Femur (tissue), 1 donor: ENCODE measurements around the gene ACTL8.

Experiments
- DNase-seq: peaks from one replicate; pipeline ENCODE4 v3.0.0-alpha.2; 2017

Gene ACTL8

GRCh38 chr1:17773591-17774326 lies 18.6 kb downstream of the ACTL8 start:
- no peak for DNase-seq

DNA sequence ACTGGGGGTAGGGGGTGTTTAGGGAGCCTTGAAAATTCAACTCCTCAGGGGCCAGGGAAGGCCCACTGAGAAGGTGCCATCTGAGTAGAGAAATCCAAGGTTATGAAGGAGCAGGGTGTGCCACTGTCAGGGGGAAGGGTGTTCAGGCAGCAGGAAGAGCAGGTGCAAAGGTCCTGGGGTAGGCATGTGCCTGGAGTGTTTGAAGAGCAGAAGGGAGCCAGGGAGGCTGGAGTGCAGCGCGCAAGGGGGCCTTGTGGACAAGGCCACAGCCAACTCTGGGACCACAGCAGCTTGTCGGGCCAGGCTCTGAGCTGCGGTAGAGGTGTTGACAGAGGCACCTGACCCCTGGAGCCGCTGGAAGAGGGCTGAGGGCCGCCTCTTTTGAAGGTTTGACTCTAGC lies 19.3 kb downstream of the ACTL8 start:
- no peak for DNase-seq

DNA sequence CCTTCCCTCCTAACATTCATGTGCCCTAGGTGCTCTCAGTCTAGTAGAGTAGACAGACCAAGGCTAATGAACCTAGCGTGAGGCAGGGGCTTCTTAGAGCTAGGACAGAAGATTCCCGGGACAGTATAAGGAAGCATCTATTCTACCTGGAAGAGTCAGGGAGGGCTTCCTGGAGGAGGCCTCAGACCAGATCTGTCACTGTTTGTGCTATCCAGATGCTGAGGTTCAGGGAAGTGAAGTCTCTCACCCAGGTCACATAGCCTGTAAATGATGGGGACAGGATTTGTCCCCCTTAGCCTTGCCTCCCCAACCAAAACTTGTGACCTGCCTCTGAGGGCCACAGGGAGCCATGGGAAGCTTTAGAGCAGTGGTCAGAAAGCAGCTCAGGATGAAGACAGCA lies 20.7 kb downstream of the ACTL8 start:
- no peak for DNase-seq

DNA sequence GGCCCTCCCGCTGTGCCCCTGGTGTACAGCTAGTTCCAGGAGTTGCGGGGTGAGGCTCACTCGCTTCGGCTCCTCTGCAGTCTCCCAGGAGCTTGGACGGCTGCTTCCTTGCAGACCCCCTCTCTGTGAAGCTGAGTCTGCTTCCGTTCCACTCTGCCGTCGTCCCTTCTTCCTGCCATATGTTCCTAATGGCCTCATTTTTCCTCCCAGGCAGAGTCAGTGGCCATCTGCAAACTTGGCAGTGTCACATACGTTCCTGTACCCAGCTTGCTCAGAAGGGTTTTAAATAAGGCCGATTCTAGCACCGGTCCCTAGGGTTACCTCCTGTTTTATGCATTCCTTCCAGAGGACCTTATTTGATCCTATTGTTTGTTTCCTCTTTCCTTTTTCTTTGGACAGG lies 21.3 kb downstream of the ACTL8 start:
- DNase-seq = no peak

DNA sequence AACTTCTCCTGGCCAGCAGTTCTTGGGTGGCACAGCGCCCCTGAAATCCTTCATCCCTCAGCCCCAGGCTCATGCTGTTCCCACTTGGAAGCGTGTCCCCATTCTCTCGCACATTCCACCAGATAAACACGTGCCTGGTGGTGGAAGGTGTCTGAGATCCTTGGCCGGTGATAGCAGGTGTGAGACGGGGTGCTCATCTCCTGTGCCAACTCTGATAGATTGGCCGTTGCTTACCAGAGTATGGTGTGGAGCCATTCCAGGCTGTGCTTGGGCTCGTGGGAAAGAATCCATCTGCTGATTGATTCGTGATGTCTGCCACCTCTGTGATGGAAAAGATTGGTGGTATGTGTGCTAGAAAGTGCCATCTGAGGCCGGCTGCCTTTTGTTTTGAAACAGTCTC lies 22.2 kb downstream of the ACTL8 start:
- DNase-seq = no peak

GRCh38 chr1:17777818-17778217 lies 22.7 kb downstream of the ACTL8 start:
- no peak for DNase-seq

GRCh38 chr1:17780916-17781315 lies 25.8 kb downstream of the ACTL8 start:
- DNase-seq = no peak

- DNase-seq = no peak
Observed at GRCh38 chr1:17789926-17790325, 34.8 kb downstream of the ACTL8 start.

- no peak for DNase-seq
Observed at GRCh38 chr1:17790383-17791054, 35.4 kb downstream of the ACTL8 start.

- DNase-seq = peak; percentile 24
Observed at GRCh38 chr1:17791055-17791390, 35.9 kb downstream of the ACTL8 start.

GRCh38 chr1:17791480-17791879 lies 36.3 kb downstream of the ACTL8 start:
- DNase-seq = no peak

DNA sequence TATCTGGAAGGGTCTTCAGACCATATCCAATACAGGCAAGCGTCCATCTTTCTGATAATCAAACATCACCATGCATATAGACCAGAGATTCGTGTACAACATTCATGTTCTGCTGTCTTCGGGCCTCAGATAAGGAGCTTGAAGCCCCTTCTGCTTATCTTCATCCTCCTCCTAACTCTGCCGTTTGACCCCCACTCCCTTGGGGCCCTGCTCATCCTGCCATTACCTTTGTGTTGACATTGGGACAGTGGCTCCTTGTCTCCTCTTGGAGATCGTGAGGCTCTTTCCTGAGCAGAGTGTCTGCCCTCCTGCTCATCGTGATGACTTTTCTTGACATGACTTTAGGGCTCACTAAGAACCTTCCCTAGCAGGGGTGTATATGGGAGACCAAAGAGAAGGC lies 37.3 kb downstream of the ACTL8 start:
- no peak for DNase-seq

- no peak for DNase-seq
Observed at GRCh38 chr1:17795081-17795809, 40.1 kb downstream of the ACTL8 start.

- no peak for DNase-seq
Observed at GRCh38 chr1:17795836-17796645, 40.9 kb downstream of the ACTL8 start.

DNA sequence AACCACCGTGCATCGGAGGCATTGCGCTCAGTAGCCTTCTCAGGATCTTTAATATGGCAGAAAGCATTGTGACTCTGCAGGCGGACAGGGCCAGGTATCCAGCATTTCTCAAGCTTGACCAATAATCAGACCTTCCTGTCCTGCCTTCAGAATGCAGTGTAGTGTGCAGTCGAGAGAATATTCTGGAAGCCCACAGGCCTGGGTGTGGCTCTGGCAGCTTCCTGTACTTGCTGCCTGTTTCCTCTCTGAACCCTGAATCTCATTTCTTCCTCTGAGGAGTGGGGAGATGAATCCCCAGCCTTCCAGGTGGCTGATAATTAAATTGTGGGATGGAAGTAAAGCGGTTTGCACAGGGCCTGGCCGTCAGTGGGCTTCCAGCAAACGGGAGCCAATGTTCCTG lies 42.3 kb downstream of the ACTL8 start:
- DNase-seq = no peak

GRCh38 chr1:17798011-17798410 lies 42.9 kb downstream of the ACTL8 start:
- no peak for DNase-seq

DNA sequence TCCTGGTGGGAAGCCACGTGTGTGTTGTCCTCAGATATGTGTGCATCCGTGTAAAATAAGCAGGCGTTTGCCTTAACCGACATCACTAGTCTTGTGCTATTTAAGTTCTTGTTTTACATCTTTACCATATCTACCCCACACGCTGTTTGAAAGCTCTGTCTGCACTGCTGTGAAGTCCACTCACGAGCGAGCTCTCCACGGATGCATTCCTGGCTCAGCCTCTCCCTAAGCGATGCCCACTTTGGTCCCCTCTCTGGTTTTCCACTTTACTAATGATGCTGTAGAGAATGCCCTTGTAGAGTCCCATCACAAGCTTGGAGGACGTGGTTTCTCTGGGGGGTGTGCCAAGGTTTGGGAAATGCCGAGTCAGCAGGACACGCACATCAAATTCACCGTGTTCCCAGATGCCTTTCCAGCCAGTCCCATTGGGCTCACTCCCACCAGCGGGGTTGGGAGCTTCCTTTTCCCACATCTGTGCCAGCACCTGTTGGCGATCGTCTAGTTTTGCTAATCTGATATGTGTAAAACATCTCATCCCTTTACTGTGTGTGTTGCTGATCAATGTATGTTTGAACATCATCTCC lies 43.8 kb downstream of the ACTL8 start:
- no peak for DNase-seq

GRCh38 chr1:17799642-17800041 lies 44.5 kb downstream of the ACTL8 start:
- no peak for DNase-seq

GRCh38 chr1:17802164-17802563 lies 47.0 kb downstream of the ACTL8 start:
- DNase-seq = no peak

GRCh38 chr1:17802945-17803344 lies 47.8 kb downstream of the ACTL8 start:
- DNase-seq = no peak

DNA sequence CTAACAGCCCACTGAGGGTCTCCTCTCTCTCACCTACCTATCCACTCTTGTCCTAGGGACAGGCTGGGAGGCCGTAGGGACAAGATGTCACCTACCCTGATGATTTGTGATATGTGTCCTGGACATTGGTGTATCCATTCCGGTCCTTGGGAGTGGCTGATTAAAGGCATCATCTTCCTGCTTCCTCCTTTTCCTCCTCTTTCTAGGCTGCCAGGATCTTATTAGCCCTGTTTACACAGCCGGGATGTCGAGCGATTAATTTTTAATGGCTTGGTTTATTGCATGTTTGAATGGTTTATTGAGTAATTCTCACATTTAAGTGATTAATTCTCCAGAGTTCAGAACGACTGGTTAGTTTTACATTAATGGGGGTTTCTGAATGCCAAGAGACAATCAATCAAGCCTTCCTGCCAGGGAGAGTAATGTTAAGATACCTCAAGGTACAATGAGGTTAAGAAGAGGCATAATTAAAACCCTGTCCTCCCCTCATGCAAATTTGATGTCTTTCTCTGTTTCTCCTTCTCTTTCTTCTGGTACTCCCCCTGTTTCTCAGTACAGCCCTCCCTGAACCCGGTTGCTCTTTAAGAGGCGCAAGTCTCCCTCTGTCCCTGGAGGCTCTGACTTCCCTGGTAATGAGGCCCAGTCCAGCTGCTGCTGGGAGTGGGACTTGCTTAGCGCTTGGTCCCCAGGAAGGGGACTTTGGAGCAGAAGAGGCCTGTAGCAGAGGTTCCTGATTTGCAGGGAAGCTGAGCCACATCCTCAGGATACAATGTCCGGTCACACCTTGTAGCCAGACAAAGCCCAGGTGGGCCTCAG lies 50.9 kb downstream of the ACTL8 start:
- no peak for DNase-seq

DNA sequence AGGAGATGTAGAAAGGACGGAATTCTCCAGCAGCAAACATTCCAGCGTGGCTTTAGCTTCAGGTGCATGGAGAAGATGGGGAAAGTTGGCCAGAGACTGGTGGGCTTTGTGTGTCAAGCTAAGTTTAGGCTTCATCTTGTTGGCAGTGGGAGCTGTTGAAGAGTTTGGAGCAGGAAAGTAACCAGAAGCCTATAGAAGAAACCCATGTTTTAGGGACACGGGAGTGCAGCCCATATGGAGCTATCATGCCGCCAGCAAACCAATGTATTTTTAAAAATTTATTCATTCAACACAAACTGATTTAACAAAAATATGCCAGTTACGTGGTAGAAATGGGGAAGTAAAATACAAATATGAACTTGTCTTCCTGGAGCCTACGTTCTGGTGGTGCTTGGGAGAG lies 53.7 kb downstream of the ACTL8 start:
- DNase-seq = no peak
